DND-41 (cell line): ENCODE results near the gene PCDHGB3.

Source experiments
- ATAC-seq: fragments of 200-7000 bp; cut with Tn5 transposase; 3 replicates; pipeline ENCODE4 v1.9.1; 2021; ENCODE audit warnings: low read depth; ENCODE audit not compliant: insufficient read depth
- DNase-seq: peaks from one replicate; pipeline ENCODE4 v3.0.0-alpha.2; 2020
- H2AFZ ChIP-seq: 2 replicates; pipeline ENCODE4 v1.6.0; 2012; ENCODE audit warnings: low read depth, low read length
- H3K27ac ChIP-seq: 2 replicates; pipeline ENCODE4 v1.5.1; 2012; ENCODE audit warnings: low read length, inconsistent platforms
- H3K27me3 ChIP-seq: fragments of 200-600 bp; sonication (generic); 2 replicates; pipeline ENCODE4 v1.6.0; 2012; ENCODE audit warnings: low read length, mild to moderate bottlenecking, inconsistent platforms; ENCODE audit not compliant: insufficient read depth, poor library complexity
- H3K36me3 ChIP-seq: 2 replicates; pipeline ENCODE4 v1.5.1; 2012; ENCODE audit warnings: low read length, inconsistent platforms; ENCODE audit not compliant: insufficient read depth
- H3K4me1 ChIP-seq: 2 replicates; pipeline ENCODE4 v1.5.1; 2012; ENCODE audit warnings: mild to moderate bottlenecking, low read length; ENCODE audit not compliant: insufficient read depth
- H3K4me2 ChIP-seq: 2 replicates; pipeline ENCODE4 v1.6.0; 2012; ENCODE audit warnings: mild to moderate bottlenecking, moderate library complexity, low read length, inconsistent platforms; ENCODE audit not compliant: insufficient read depth
- H3K4me3 ChIP-seq, 2 experiments: fragments of 200-600 bp in 1 of 2; shearing (Covaris generic) in 1 of 2; 2 replicates each; pipeline ENCODE4 v1.5.1; 2012 to 2016; ENCODE audit warnings: inconsistent platforms in 2 of 2, low read length in 2 of 2, mild to moderate bottlenecking in 2 of 2, low read depth in 1 of 2, moderate library complexity in 1 of 2
- H3K79me2 ChIP-seq: 2 replicates; pipeline ENCODE4 v1.6.0; 2012; ENCODE audit warnings: low read length, inconsistent platforms; ENCODE audit not compliant: insufficient read depth
- H3K9ac ChIP-seq: 2 replicates; pipeline ENCODE4 v1.6.0; 2012; ENCODE audit warnings: low read depth, mild to moderate bottlenecking, inconsistent platforms, low read length, moderate library complexity
- H3K9me3 ChIP-seq: 2 replicates; pipeline ENCODE4 v1.5.1; 2012; ENCODE audit warnings: low read length, moderate library complexity, mild to moderate bottlenecking, inconsistent platforms; ENCODE audit not compliant: insufficient read depth, severe bottlenecking
- H4K20me1 ChIP-seq: 2 replicates; pipeline ENCODE4 v1.6.0; 2012; ENCODE audit warnings: low read length; ENCODE audit not compliant: insufficient read depth
- EZH2 ChIP-seq: IDR thresholded peaks from 3 replicates; pipeline ENCODE4 v1.6.1; 2012; ENCODE audit warnings: borderline replicate concordance, low read depth, mild to moderate bottlenecking, moderate library complexity, low read length, inconsistent platforms; ENCODE audit not compliant: severe bottlenecking
- TF ChIP-seq, protein P1 (sequence below): IDR thresholded peaks from 2 replicates; pipeline ENCODE4 v1.5.1; 2012; ENCODE audit warnings: borderline replicate concordance, low read length, moderate library complexity, mild to moderate bottlenecking; ENCODE audit not compliant: poor library complexity, severe bottlenecking; ENCODE audit errors: extremely low read depth

Gene PCDHGB3

DNA sequence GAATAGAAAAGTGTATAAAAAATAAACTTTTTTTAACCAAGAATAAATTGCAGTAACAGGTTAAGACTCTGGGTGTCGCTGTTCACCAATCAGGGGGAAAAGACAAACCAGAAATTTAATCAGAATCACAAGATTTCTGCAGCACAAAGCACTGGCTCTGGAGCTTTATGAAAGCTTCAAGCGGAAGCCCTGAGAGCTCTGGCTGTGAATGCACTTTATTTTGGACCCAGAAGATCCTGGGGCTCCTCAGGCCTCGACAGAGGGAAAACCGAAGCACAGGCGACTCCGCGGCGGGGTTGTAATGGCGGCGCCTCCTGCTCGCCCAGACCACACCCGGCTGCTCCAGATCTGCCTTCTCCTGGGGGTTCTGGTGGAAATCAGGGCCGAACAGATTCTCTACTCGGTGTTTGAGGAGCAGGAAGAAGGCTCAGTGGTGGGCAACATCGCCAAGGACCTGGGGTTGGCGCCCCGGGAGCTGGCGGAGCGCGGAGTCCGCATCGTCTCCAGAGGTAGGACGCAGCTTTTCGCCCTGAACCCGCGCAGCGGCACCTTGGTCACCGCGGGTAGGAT, 15.1 kb upstream of the PCDHGB3 start, which contains the start of gene PCDHGA4:
TSS of gene PCDHGA4 (plus strand) at position 122 of the 570 bp plus-strand sequence. CDS start at position 209, 87 bp downstream.
- Histone ChIP-seq H4K20me1 (no peaks in the 10 kb centered on the region), H3K36me3 (no peaks in the 10 kb centered on the region), H3K9me3 (no peaks in the 10 kb centered on the region), H3K9ac (no peak within 1 kb of the TSS), H3K4me1 (peaks cover 2% of the 10 kb centered on the region; the same call in 1 of the 2 replicates), H3K4me3 (no peak within 1 kb of the TSS), H3K4me2 (no peak within 1 kb of the TSS), H2AFZ (no peak within 1 kb of the TSS), H3K27ac (no peak within 1 kb of the TSS), H3K79me2 (no peaks in the 10 kb centered on the region), H3K27me3 (no peaks in the 10 kb centered on the region)
- DNase-seq (no peak), ATAC-seq (no peak)
- TF ChIP-seq, protein P1, sequence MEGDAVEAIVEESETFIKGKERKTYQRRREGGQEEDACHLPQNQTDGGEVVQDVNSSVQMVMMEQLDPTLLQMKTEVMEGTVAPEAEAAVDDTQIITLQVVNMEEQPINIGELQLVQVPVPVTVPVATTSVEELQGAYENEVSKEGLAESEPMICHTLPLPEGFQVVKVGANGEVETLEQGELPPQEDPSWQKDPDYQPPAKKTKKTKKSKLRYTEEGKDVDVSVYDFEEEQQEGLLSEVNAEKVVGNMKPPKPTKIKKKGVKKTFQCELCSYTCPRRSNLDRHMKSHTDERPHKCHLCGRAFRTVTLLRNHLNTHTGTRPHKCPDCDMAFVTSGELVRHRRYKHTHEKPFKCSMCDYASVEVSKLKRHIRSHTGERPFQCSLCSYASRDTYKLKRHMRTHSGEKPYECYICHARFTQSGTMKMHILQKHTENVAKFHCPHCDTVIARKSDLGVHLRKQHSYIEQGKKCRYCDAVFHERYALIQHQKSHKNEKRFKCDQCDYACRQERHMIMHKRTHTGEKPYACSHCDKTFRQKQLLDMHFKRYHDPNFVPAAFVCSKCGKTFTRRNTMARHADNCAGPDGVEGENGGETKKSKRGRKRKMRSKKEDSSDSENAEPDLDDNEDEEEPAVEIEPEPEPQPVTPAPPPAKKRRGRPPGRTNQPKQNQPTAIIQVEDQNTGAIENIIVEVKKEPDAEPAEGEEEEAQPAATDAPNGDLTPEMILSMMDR: peak; percentile 63
- TF ChIP-seq EZH2: no peak

DNA sequence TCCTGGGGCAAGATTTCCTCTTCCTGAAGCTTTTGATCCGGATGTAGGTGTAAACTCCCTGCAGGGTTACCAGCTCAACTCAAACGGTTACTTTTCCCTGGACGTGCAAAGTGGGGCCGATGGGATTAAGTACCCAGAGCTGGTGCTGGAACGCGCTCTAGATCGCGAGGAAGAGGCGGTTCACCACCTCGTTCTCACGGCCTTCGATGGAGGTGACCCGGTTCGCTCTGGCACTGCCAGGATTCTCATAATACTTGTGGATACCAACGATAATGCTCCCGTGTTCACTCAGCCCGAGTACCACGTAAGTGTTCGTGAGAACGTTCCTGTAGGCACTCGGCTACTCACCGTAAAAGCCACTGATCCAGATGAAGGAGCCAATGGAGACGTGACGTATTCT, 14.4 kb upstream of the PCDHGB3 start:
- Histone ChIP-seq H3K27ac (no peak overlapping the region), H4K20me1 (no peaks in the 10 kb centered on the region), H3K4me1 (peaks cover 3% of the 10 kb centered on the region; the same call in 1 of the 2 replicates), H3K36me3 (no peaks in the 10 kb centered on the region), H3K9ac (no peak overlapping the region), H3K4me2 (no peak overlapping the region), H3K27me3 (no peaks in the 10 kb centered on the region), H3K9me3 (no peaks in the 10 kb centered on the region), H2AFZ (no peak overlapping the region), H3K79me2 (no peaks in the 10 kb centered on the region), H3K4me3 (no peak overlapping the region)
- TF ChIP-seq EZH2: no peak
- TF ChIP-seq, protein P1: no peak
- ATAC-seq (no peak), DNase-seq (no peak)

GRCh38 chr5:141356133-141356532, 13.9 kb upstream of the PCDHGB3 start:
- Histone ChIP-seq H3K27ac (no peak overlapping the region), H2AFZ (no peak overlapping the region), H3K9me3 (no peaks in the 10 kb centered on the region), H3K4me2 (no peak overlapping the region), H4K20me1 (no peaks in the 10 kb centered on the region), H3K9ac (no peak overlapping the region), H3K36me3 (no peaks in the 10 kb centered on the region), H3K27me3 (no peaks in the 10 kb centered on the region), H3K79me2 (no peaks in the 10 kb centered on the region), H3K4me3 (no peak overlapping the region), H3K4me1 (peaks cover 3% of the 10 kb centered on the region; the same call in 1 of the 2 replicates)
- ATAC-seq (no peak), DNase-seq (no peak)
- TF ChIP-seq EZH2: no peak
- TF ChIP-seq, protein P1: no peak

DNA sequence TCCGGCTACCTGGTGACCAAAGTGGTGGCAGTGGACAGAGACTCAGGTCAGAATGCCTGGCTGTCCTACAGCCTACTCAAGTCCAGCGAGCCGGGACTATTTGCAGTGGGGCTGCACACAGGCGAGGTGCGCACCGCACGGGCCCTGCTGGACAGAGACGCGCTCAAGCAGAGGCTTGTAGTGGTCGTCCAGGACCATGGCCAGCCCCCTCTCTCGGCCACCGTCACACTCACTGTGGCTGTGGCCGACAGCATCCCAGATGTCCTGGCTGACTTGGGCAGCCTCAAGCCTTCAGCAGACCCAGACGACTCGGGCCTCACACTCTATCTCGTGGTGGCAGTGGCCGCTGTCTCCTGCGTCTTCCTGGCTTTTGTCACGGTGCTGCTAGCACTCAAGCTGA, 13.1 kb upstream of the PCDHGB3 start:
- ATAC-seq (no peak), DNase-seq (no peak)
- Histone ChIP-seq H3K4me1 (peaks cover 3% of the 10 kb centered on the region; the same call in 1 of the 2 replicates), H3K27me3 (no peaks in the 10 kb centered on the region), H3K4me2 (no peak overlapping the region), H3K79me2 (no peaks in the 10 kb centered on the region), H3K36me3 (no peaks in the 10 kb centered on the region), H2AFZ (no peak overlapping the region), H3K9me3 (no peaks in the 10 kb centered on the region), H3K9ac (no peak overlapping the region), H3K4me3 (no peak overlapping the region), H4K20me1 (no peaks in the 10 kb centered on the region), H3K27ac (no peak overlapping the region)
- TF ChIP-seq EZH2: no peak
- TF ChIP-seq, protein P1: no peak
